Neural cell (in vitro differentiated cells): ENCODE measurements around the gene FFAR3.

Experiments used
- CTCF ChIP-seq: fragments of 450-650 bp; IDR thresholded peaks from 2 replicates; pipeline ENCODE4 v1.5.1; 2014; ENCODE audit warnings: antibody characterized with exemption, mild to moderate bottlenecking, moderate library complexity; ENCODE audit not compliant: poor library complexity, severe bottlenecking
- EP300 ChIP-seq: fragments of 450-650 bp; conservative IDR thresholded peaks from 2 replicates; pipeline ENCODE4 v1.6.1; 2014; ENCODE audit warnings: antibody characterized with exemption, mild to moderate bottlenecking, moderate library complexity; ENCODE audit not compliant: poor library complexity, severe bottlenecking
- EZH2 ChIP-seq: fragments of 200-600, 300-800 bp; shearing (Covaris generic), sonication (generic); IDR thresholded peaks from 2 replicates; pipeline ENCODE4 v1.6.1; 2014; ENCODE audit warnings: antibody characterized with exemption, low read length, borderline replicate concordance, mild to moderate bottlenecking; ENCODE audit not compliant: insufficient read depth, poor library complexity, severe bottlenecking
- MXI1 ChIP-seq: fragments of 450-650 bp; conservative IDR thresholded peaks from 2 replicates; pipeline ENCODE4 v1.6.1; 2014; ENCODE audit warnings: antibody characterized with exemption, mild to moderate bottlenecking; ENCODE audit not compliant: poor library complexity, severe bottlenecking
- POLR2AphosphoS5 ChIP-seq: IDR thresholded peaks from 2 replicates; pipeline ENCODE4 v1.6.1; 2012
- RAD21 ChIP-seq: fragments of 450-650 bp; conservative IDR thresholded peaks from 2 replicates; pipeline ENCODE4 v1.6.1; 2014; ENCODE audit warnings: antibody characterized with exemption, mild to moderate bottlenecking, moderate library complexity
- REST ChIP-seq: IDR thresholded peaks from 2 replicates; pipeline ENCODE4 v1.6.1; 2012; ENCODE audit warnings: borderline replicate concordance
- SMC3 ChIP-seq: fragments of 450-650 bp; conservative IDR thresholded peaks from 2 replicates; pipeline ENCODE4 v1.6.1; 2014; ENCODE audit warnings: antibody characterized with exemption, mild to moderate bottlenecking, moderate library complexity; ENCODE audit not compliant: poor library complexity

GRCh38 chr19:35351411-35352176 is 6.7 kb upstream of the FFAR3 start:
- TF ChIP-seq CTCF, result no peak
- TF ChIP-seq POLR2AphosphoS5, result no peak
- no peak for TF ChIP-seq EP300
- TF ChIP-seq SMC3, result no peak
- TF ChIP-seq RAD21, result no peak
- no peak for TF ChIP-seq REST
- TF ChIP-seq EZH2, result no peak
- TF ChIP-seq MXI1, result no peak
